AG10803 (cell line): Measurements from ENCODE around the gene PRXL2A.

ENCODE experiments used
- DNase-seq: peaks from one replicate; pipeline ENCODE4 v3.0.0; 2010; ENCODE audit warnings: low read depth
- H3K4me3 ChIP-seq: 2 replicates; pipeline ENCODE4 v1.5.1; 2011; ENCODE audit warnings: mild to moderate bottlenecking, low read length, control low read depth
- TF ChIP-seq, protein P1 (sequence below): conservative IDR thresholded peaks from 2 replicates; pipeline ENCODE4 v1.5.1; 2011; ENCODE audit warnings: mild to moderate bottlenecking, low read length, control low read depth, inconsistent platforms

PRXL2A gene

GRCh38 chr10:80444124-80444523 lies 35.8 kb downstream of the PRXL2A start:
- no peak overlapping the region for H3K4me3 ChIP-seq
- TF ChIP-seq, protein P1, sequence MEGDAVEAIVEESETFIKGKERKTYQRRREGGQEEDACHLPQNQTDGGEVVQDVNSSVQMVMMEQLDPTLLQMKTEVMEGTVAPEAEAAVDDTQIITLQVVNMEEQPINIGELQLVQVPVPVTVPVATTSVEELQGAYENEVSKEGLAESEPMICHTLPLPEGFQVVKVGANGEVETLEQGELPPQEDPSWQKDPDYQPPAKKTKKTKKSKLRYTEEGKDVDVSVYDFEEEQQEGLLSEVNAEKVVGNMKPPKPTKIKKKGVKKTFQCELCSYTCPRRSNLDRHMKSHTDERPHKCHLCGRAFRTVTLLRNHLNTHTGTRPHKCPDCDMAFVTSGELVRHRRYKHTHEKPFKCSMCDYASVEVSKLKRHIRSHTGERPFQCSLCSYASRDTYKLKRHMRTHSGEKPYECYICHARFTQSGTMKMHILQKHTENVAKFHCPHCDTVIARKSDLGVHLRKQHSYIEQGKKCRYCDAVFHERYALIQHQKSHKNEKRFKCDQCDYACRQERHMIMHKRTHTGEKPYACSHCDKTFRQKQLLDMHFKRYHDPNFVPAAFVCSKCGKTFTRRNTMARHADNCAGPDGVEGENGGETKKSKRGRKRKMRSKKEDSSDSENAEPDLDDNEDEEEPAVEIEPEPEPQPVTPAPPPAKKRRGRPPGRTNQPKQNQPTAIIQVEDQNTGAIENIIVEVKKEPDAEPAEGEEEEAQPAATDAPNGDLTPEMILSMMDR, result no peak
- DNase-seq, result no peak

- TF ChIP-seq, protein P1, result peak; percentile 91
- peak; percentile 68 for DNase-seq
Observed at GRCh38 chr10:80444646-80445319, 36.4 kb downstream of the PRXL2A start.

GRCh38 chr10:80447436-80448190 lies 39.3 kb downstream of the PRXL2A start:
- H3K4me3 ChIP-seq, result no peak overlapping the region
- DNase-seq, result no peak
- TF ChIP-seq, protein P1, result no peak

More at GRCh38 chr10:80444646-80445319, 36.4 kb downstream of the PRXL2A start:
- no peak overlapping the region for H3K4me3 ChIP-seq

DNA sequence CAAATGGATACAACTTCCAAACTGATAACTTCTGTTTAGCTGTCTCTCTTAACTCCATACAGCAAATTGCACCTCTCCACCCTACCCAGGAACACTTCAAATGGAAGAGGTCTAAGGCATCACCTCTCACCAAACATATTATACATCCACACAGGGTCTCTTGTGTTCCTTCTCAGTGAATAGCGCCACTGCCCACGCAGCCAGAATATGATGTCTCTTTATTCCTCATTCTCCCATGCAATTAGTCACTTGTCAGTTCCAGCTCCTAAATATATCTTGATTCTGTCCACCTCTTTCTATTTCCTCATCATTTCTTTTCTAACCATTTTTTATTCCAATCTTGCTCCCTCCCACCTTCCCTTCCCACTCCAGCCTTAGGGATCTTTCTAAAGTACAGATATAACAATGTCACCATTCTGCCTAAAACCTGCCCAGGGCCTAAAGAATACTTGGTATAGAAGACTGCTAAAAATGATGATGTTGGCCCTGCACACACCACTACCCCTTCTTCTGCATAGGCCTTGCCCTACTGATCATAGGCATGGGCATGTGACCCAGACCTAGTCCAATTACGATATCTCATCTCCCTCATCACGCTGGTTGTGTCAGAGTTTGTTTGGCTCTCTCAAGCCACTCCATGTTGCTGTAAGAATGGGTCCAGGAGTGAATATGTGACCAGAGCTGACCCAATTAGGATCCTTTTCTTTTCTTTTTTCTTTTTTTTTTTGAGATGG lies 40.0 kb downstream of the PRXL2A start:
- DNase-seq, result no peak
- TF ChIP-seq, protein P1, result no peak
- no peak overlapping the region for H3K4me3 ChIP-seq

- TF ChIP-seq, protein P1, result no peak
- no peak overlapping the region for H3K4me3 ChIP-seq
- DNase-seq, result no peak
Observed at GRCh38 chr10:80449520-80449919, 41.2 kb downstream of the PRXL2A start.

DNA sequence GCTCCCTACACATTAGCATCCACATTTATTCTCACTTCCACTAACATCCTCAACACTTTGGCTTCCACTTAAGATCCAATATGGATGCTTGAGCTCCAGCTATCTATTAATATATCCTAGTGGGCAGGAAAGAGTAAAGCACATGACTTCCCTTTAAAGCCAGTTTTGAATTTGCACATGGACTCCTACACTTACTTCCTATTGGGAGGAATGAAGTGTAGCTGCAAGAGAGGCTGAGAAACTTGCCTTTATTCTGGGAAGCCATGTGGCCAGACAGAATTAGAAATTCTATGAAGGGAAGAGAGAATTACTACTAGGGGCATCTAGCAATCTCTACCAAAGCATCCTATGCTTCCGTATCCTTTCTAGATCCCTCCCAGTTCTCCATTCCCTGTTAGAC lies 42.8 kb downstream of the PRXL2A start:
- TF ChIP-seq, protein P1, result no peak
- no peak for DNase-seq
- no peak overlapping the region for H3K4me3 ChIP-seq
